HG03045 (cell line): Measurements from ENCODE around the gene PITPNC1.

Experiments
- ATAC-seq: cut with Tn5 transposase; IDR thresholded peaks from one replicate; pipeline ENCODE4 v1.9.1; 2021; ENCODE audit warnings: mild to moderate bottlenecking, moderate library complexity; ENCODE audit not compliant: unreplicated experiment

The PITPNC1 gene

GRCh38 chr17:67531291-67531690 lies 154.2 kb downstream of the PITPNC1 start:
- ATAC-seq = peak; percentile 84

- no peak for ATAC-seq
Measured at GRCh38 chr17:67532326-67532871, 155.3 kb downstream of the PITPNC1 start.

GRCh38 chr17:67534941-67535340 lies 157.9 kb downstream of the PITPNC1 start:
- ATAC-seq = no peak

- no peak for ATAC-seq
Measured at GRCh38 chr17:67542219-67543114, 165.4 kb downstream of the PITPNC1 start.

- ATAC-seq = no peak
Measured at GRCh38 chr17:67544364-67544955, 167.4 kb downstream of the PITPNC1 start.

GRCh38 chr17:67546578-67547527 lies 169.8 kb downstream of the PITPNC1 start:
- peak; percentile 77 for ATAC-seq

- ATAC-seq = no peak
Measured at GRCh38 chr17:67548693-67549092, 171.6 kb downstream of the PITPNC1 start.

GRCh38 chr17:67549820-67550219 lies 172.7 kb downstream of the PITPNC1 start:
- ATAC-seq = no peak

- ATAC-seq = no peak
Measured at GRCh38 chr17:67554634-67555033, 177.6 kb downstream of the PITPNC1 start.

- ATAC-seq = no peak
Measured at GRCh38 chr17:67555855-67556254, 178.8 kb downstream of the PITPNC1 start.

GRCh38 chr17:67557052-67557845 lies 180.2 kb downstream of the PITPNC1 start:
- ATAC-seq = no peak

GRCh38 chr17:67557921-67558320 lies 180.8 kb downstream of the PITPNC1 start:
- ATAC-seq = no peak

GRCh38 chr17:67558740-67559380 lies 181.8 kb downstream of the PITPNC1 start:
- no peak for ATAC-seq

- ATAC-seq = no peak
Measured at GRCh38 chr17:67559381-67559966, 182.4 kb downstream of the PITPNC1 start.

- no peak for ATAC-seq
Measured at GRCh38 chr17:67562005-67562404, 184.9 kb downstream of the PITPNC1 start.

GRCh38 chr17:67563692-67564228 lies 186.7 kb downstream of the PITPNC1 start:
- ATAC-seq = no peak

- no peak for ATAC-seq
Measured at GRCh38 chr17:67565068-67565467, 188.0 kb downstream of the PITPNC1 start.

- no peak for ATAC-seq
Measured at GRCh38 chr17:67566656-67567055, 189.6 kb downstream of the PITPNC1 start.

- no peak for ATAC-seq
Measured at GRCh38 chr17:67569015-67569451, 192.0 kb downstream of the PITPNC1 start.
